Measurements from ENCODE around the gene EPS8L1. TPM values are rescaled to one million over a fixed set of nuclear protein-coding genes. Genes with fewer than 3 reads are reported as not detected.

The EPS8L1 gene
- total RNA-seq, 1 experiment from 2014 or later = 62.1 TPM

- H3K4me1 ChIP-seq (ENCODE audit: control insufficient read depth in 1 of 2, insufficient read depth in 2 of 2, low read length in 2 of 2) = peaks cover 8 to 34% of the 10 kb centered on the region in 2 experiments
- ChIA-PET POLR2A (no interaction called here), RAD21 (ENCODE audit: low non-redundant PET in 1 of 2, low total read pairs in 2 of 2, uncharacterized antibody in 2 of 2, unreplicated experiment in 2 of 2) (no interaction called here), CTCF (no interaction called here)
- DNase-seq (ENCODE audit: low read depth, low spot score) = no peak
- H3K79me2 ChIP-seq (ENCODE audit: insufficient read depth, low read length) = no peaks in the 10 kb centered on the region; the same call in 1 of the 2 replicates
- BruUV-seq (replicated peaks) = no TSS peak
- no peaks in the 10 kb centered on the region for H4K20me1 ChIP-seq (ENCODE audit: insufficient read depth)
- H3K4me3 ChIP-seq (replicated peaks in 1 of 2; ENCODE audit: low read depth in 1 of 2, low read length in 2 of 2) = no peak overlapping the region
- H3K9me3 ChIP-seq (ENCODE audit: control insufficient read depth in 1 of 2, insufficient read depth in 1 of 2, low read depth in 1 of 2, low read length in 2 of 2) = no peaks in the 10 kb centered on the region
- no peak overlapping the region for H3K4me2 ChIP-seq (ENCODE audit: low read length)
- peaks cover 0 to 7% of the 10 kb centered on the region in 2 experiments; a peak in 1 of 4 replicates for H3K36me3 ChIP-seq (ENCODE audit: control insufficient read depth in 1 of 2, insufficient read depth in 2 of 2, low read length in 2 of 2)
- no peak overlapping the region for H2AFZ ChIP-seq (ENCODE audit: low read depth, low read length, poor library complexity, severe bottlenecking)
- no peak overlapping the region for H3K9ac ChIP-seq (ENCODE audit: low read length)
- H3K9me2 ChIP-seq (ENCODE audit: insufficient read depth) = no peaks in the 10 kb centered on the region
- H3K27me3 ChIP-seq (ENCODE audit: insufficient read depth, low read length) = no peaks in the 10 kb centered on the region
- TF ChIP-seq ELF1 (IDR thresholded peaks at IDR 0.05; ENCODE audit: borderline replicate concordance, low read depth) (no peak), YY1 (IDR thresholded peaks at IDR 0.05; ENCODE audit: extremely low read depth, insufficient replicate concordance, low read depth, low read length) (no peak), SRF (IDR thresholded peaks at IDR 0.05; ENCODE audit: low read depth) (no peak), MAX (IDR thresholded peaks at IDR 0.05) (no peak), RAD21 (IDR thresholded peaks at IDR 0.05; ENCODE audit: low read depth) (no peak), EZH2phosphoT487 (IDR thresholded peaks at IDR 0.05; ENCODE audit: borderline replicate concordance) (no peak), SP1 (IDR thresholded peaks at IDR 0.05; ENCODE audit: low read depth) (no peak), POLR2AphosphoS5 (IDR thresholded peaks at IDR 0.05; ENCODE audit: low read depth, low read length) (no peak), CEBPB (IDR thresholded peaks at IDR 0.05; ENCODE audit: low read depth) (no peak), ZFX (IDR thresholded peaks at IDR 0.05) (no peak), POLR2A (IDR thresholded peaks at IDR 0.05; ENCODE audit: borderline replicate concordance, extremely low read depth, insufficient read depth, insufficient read length) (no peak), EGR1 (IDR thresholded peaks at IDR 0.05; ENCODE audit: low read depth) (no peak), ATF3 (IDR thresholded peaks at IDR 0.05) (no peak), ZNF274 (IDR thresholded peaks at IDR 0.05; ENCODE audit: low read depth, low read length) (no peak), TCF7L2 (IDR thresholded peaks at IDR 0.05; ENCODE audit: borderline replicate concordance, extremely low read depth, insufficient read depth, insufficient read length) (no peak), SIN3A (IDR thresholded peaks at IDR 0.05; ENCODE audit: low read depth) (no peak), FOSL1 (IDR thresholded peaks at IDR 0.05; ENCODE audit: low read depth) (no peak)
- H3K27ac ChIP-seq (ENCODE audit: low read depth, low read length) = no peak overlapping the region
- intact Hi-C loops (cut with micrococcal nuclease) = loop anchor here (5.0 kb wide), 1 partner anchor 74 kb away; the partner anchor contains the start of gene TNNI3
- no peak for ATAC-seq
Observed at GRCh38 chr19:55083004-55083850, 7.6 kb downstream of the EPS8L1 start.

Data from HCT116 (cell line).